Common myeloid progenitor, CD34-positive (primary cell): Measurements from ENCODE around the gene AQP12A.

Experiments
- CTCF ChIA-PET: fragments of 350-600 bp; sonication (Branson Sonifier 250); formaldehyde crosslinking; loops from one replicate; lab custom pipeline; 2021; ENCODE audit warnings: antibody characterized with exemption; lab: Charles Lee
- POLR2A ChIA-PET: fragments of 350-600 bp; sonication (Branson Sonifier 250); formaldehyde crosslinking; loops from one replicate; lab custom pipeline; 2021; ENCODE audit warnings: antibody characterized with exemption; lab: Charles Lee
- DNase-seq, 3 donors: peaks; one replicate each; pipeline versions ENCODE4 v3.0.0 to v3.0.0-alpha.2; 2013
- H3K27ac ChIP-seq, 2 experiments: 1 replicate in 1 of 2; 2 replicates in 1 of 2; pipeline ENCODE4 v1.7.0; 2013; ENCODE audit warnings: inconsistent platforms in 2 of 2, low read length in 2 of 2, mild to moderate bottlenecking in 2 of 2, low read depth in 1 of 2, moderate library complexity in 1 of 2; ENCODE audit not compliant: severe bottlenecking in 2 of 2, insufficient read depth in 1 of 2, poor library complexity in 1 of 2
- H3K27me3 ChIP-seq, 5 experiments: replicated peaks in 2 of 5; 1 replicate in 3 of 5; 2 replicates in 2 of 5; pipeline versions ENCODE4 v1.6.1 to v1.7.0; 2013; ENCODE audit warnings: low read length in 4 of 5, mild to moderate bottlenecking in 2 of 5, moderate library complexity in 2 of 5, inconsistent platforms in 1 of 5; ENCODE audit not compliant: insufficient read depth in 5 of 5, control insufficient read depth in 4 of 5
- H3K36me3 ChIP-seq, 4 experiments: 1 replicate in 2 of 4; 2 replicates in 2 of 4; pipeline versions ENCODE4 v1.6.1 to v1.7.0; 2013; ENCODE audit warnings: low read length in 3 of 4, control low read depth in 1 of 4, mild to moderate bottlenecking in 1 of 4; ENCODE audit not compliant: control insufficient read depth in 4 of 4, insufficient read depth in 4 of 4
- H3K4me1 ChIP-seq, 4 experiments: 1 replicate in 3 of 4; 2 replicates in 1 of 4; pipeline versions ENCODE4 v1.6.1 to v1.7.1; 2013; ENCODE audit warnings: low read length in 3 of 4, mild to moderate bottlenecking in 3 of 4, control low read depth in 1 of 4, inconsistent platforms in 1 of 4, moderate library complexity in 1 of 4; ENCODE audit not compliant: control insufficient read depth in 4 of 4, insufficient read depth in 4 of 4; ENCODE audit errors: control extremely low read depth in 1 of 4
- H3K4me3 ChIP-seq, 7 experiments: 1 replicate in 4 of 7; 2 replicates in 3 of 7; pipeline versions ENCODE4 v1.5.1 to v1.7.0; 2013; ENCODE audit warnings: mild to moderate bottlenecking in 7 of 7, low read length in 6 of 7, moderate library complexity in 6 of 7, inconsistent platforms in 2 of 7, low read depth in 2 of 7, control low read depth in 1 of 7; ENCODE audit not compliant: insufficient read depth in 4 of 7, control insufficient read depth in 1 of 7; ENCODE audit errors: extremely low read depth in 1 of 7
- H3K9me3 ChIP-seq, 5 experiments: 1 replicate in 4 of 5; 2 replicates in 1 of 5; pipeline versions ENCODE4 v1.6.1 to v1.7.1; 2013; ENCODE audit warnings: low read length in 4 of 5, mild to moderate bottlenecking in 2 of 5, inconsistent platforms in 1 of 5, low read depth in 1 of 5, moderate library complexity in 1 of 5; ENCODE audit not compliant: control insufficient read depth in 4 of 5, insufficient read depth in 2 of 5; ENCODE audit errors: control extremely low read depth in 1 of 5
- WGBS: methylation state at CpG from one replicate; pipeline ENCODE4 v1.1.5; 2013; ENCODE audit not compliant: insufficient coverage; 5-methylcytosine and 5-hydroxymethylcytosine counted together

AQP12A gene

GRCh38 chr2:240720686-240721595 lies 29.3 kb downstream of the AQP12A start:
- ChIA-PET POLR2A (no interaction called here), CTCF (no interaction called here)
- no peak for DNase-seq
- H3K36me3 ChIP-seq, result no peaks in the 10 kb centered on the region
- WGBS, result 98% methylated on average over 20 of the region's 25 CpGs
- H3K4me1 ChIP-seq, result no peaks in the 10 kb centered on the region
- no peak overlapping the region for H3K4me3 ChIP-seq
- no peaks in the 10 kb centered on the region for H3K9me3 ChIP-seq
- no peak overlapping the region for H3K27ac ChIP-seq
- H3K27me3 ChIP-seq, result no peaks in the 10 kb centered on the region

- DNase-seq, result no peak
- ChIA-PET POLR2A (no interaction called here), CTCF (interaction anchor here (0.7 kb wide), 1 partner anchor 129 kb away, joined by 3 read pairs; no protein-coding TSS in a partner anchor)
- no peaks in the 10 kb centered on the region for H3K9me3 ChIP-seq
- H3K36me3 ChIP-seq, result no peaks in the 10 kb centered on the region
- WGBS, result 95% methylated on average over 17 of the region's 20 CpGs
- no peaks in the 10 kb centered on the region for H3K27me3 ChIP-seq
- H3K4me1 ChIP-seq, result no peaks in the 10 kb centered on the region
- H3K4me3 ChIP-seq, result no peak overlapping the region
- no peak overlapping the region for H3K27ac ChIP-seq
Measured at GRCh38 chr2:240721596-240722180, 30.0 kb downstream of the AQP12A start.

- Histone ChIP-seq H3K9me3 (no peaks in the 10 kb centered on the region), H3K27ac (no peak overlapping the region), H3K4me1 (no peaks in the 10 kb centered on the region), H3K27me3 (no peaks in the 10 kb centered on the region), H3K36me3 (no peaks in the 10 kb centered on the region), H3K4me3 (no peak overlapping the region)
- DNase-seq, result no peak
- CTCF ChIA-PET, result interaction anchor here (0.7 kb wide), 1 partner anchor 129 kb away, joined by 3 read pairs; no protein-coding TSS in a partner anchor
- WGBS, result 97% methylated on average over 9 of the region's 16 CpGs
- POLR2A ChIA-PET, result no interaction called here
Measured at GRCh38 chr2:240722376-240722775, 30.7 kb downstream of the AQP12A start.

- POLR2A ChIA-PET, result no interaction called here
- H3K27ac ChIP-seq, result no peak overlapping the region
- 95% methylated on average over 31 of the region's 32 CpGs for WGBS
- H3K36me3 ChIP-seq, result no peaks in the 10 kb centered on the region
- H3K4me1 ChIP-seq, result no peaks in the 10 kb centered on the region
- peak in 1 of 3 donors; percentile 4 for DNase-seq
- H3K4me3 ChIP-seq, result no peak overlapping the region
- no peaks in the 10 kb centered on the region for H3K9me3 ChIP-seq
- H3K27me3 ChIP-seq, result no peaks in the 10 kb centered on the region
- CTCF ChIA-PET, result no interaction called here
Measured at GRCh38 chr2:240722796-240723735, 31.4 kb downstream of the AQP12A start.

DNA sequence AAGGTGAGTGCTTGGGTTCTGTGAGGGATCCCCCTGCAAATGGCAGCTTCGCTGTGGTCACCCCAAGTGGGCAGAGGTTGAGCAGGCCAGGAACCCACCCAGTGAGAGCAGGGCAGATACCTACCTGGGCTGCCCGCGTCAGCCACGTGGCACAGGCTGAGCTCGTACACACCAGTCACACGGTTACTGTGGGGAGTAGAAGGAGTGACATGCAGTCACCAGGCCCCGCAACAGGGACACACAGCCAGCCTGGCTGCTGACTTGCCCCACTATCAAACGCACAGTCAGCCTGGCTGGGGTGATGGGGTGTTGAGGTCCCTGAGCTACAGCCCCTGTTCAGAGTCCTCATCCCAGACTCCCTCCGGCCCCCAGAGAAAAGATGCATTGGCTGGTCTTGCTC lies 32.2 kb downstream of the AQP12A start:
- no peak overlapping the region for H3K27ac ChIP-seq
- H3K9me3 ChIP-seq, result no peaks in the 10 kb centered on the region
- no peaks in the 10 kb centered on the region for H3K36me3 ChIP-seq
- H3K4me3 ChIP-seq, result no peak overlapping the region
- WGBS, result 98% methylated on average over 9 of the region's 9 CpGs
- ChIA-PET POLR2A (no interaction called here), CTCF (no interaction called here)
- no peaks in the 10 kb centered on the region for H3K27me3 ChIP-seq
- H3K4me1 ChIP-seq, result no peaks in the 10 kb centered on the region
- no peak for DNase-seq

GRCh38 chr2:240724431-240724830 lies 32.8 kb downstream of the AQP12A start:
- peaks cover 0 to under 1% (median 0%) of the 10 kb centered on the region in 5 experiments for H3K27me3 ChIP-seq
- H3K36me3 ChIP-seq, result no peaks in the 10 kb centered on the region
- DNase-seq, result no peak
- CTCF ChIA-PET, result no interaction called here
- H3K4me1 ChIP-seq, result no peaks in the 10 kb centered on the region
- no peak overlapping the region for H3K27ac ChIP-seq
- 98% methylated on average over 8 of the region's 10 CpGs for WGBS
- no peaks in the 10 kb centered on the region for H3K9me3 ChIP-seq
- POLR2A ChIA-PET, result no interaction called here
- H3K4me3 ChIP-seq, result no peak overlapping the region
